PFSK-1 (cell line): Measurements from ENCODE around the gene TMEM62.

Experiments
- FOXP2 ChIP-seq: optimal IDR thresholded peaks from 2 replicates; pipeline ENCODE3; 2011; ENCODE audit warnings: borderline replicate concordance, control low read depth, inconsistent platforms; ENCODE audit not compliant: insufficient read depth; ENCODE audit errors: extremely low read length, extremely low read depth
- POLR2AphosphoS5 ChIP-seq: IDR thresholded peaks from 2 replicates; pipeline ENCODE4 v1.6.1; 2012; ENCODE audit warnings: low read depth, mild to moderate bottlenecking, control low read depth, low read length, moderate library complexity
- SIN3A ChIP-seq: IDR thresholded peaks from 2 replicates; pipeline ENCODE4 v1.6.1; 2012; ENCODE audit warnings: mild to moderate bottlenecking, low read length, moderate library complexity, borderline replicate concordance; ENCODE audit not compliant: insufficient read depth
- TAF1 ChIP-seq: IDR thresholded peaks from 2 replicates; pipeline ENCODE4 v1.6.1; 2012; ENCODE audit warnings: low read length, control low read depth, borderline replicate concordance; ENCODE audit not compliant: insufficient read depth
- TF ChIP-seq, protein P1 (sequence below), 2 experiments: IDR thresholded peaks; 2 replicates each; pipeline versions ENCODE4 v1.6.1 to v1.8.0; 2011 to 2012; ENCODE audit warnings: low read depth in 2 of 2, low read length in 2 of 2, control low read depth in 1 of 2, inconsistent platforms in 1 of 2, mild to moderate bottlenecking in 1 of 2, moderate library complexity in 1 of 2; ENCODE audit not compliant: insufficient read depth in 1 of 2

DNA sequence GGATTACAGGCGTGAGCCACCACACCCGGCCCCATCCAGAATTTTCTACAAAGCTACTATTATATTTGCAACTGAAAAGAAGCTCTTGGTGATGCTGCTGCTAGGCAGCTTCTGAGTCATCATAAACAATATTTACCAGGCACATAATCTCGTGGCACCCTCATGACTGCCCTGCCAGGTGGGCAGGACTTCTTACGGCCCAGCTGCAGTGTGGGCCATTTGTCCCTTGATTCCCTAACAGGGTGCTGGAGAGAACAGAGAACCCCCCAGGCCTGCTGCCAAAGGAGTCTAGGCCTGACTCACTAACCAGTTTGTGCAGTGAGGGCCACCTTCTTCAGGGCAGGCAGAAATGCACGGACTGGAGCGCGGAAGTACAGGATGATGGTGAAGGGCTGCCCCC, 82.6 kb downstream of the TMEM62 start:
- TF ChIP-seq TAF1 (no peak), POLR2AphosphoS5 (no peak), FOXP2 (no peak), SIN3A (no peak)
- TF ChIP-seq, protein P1, sequence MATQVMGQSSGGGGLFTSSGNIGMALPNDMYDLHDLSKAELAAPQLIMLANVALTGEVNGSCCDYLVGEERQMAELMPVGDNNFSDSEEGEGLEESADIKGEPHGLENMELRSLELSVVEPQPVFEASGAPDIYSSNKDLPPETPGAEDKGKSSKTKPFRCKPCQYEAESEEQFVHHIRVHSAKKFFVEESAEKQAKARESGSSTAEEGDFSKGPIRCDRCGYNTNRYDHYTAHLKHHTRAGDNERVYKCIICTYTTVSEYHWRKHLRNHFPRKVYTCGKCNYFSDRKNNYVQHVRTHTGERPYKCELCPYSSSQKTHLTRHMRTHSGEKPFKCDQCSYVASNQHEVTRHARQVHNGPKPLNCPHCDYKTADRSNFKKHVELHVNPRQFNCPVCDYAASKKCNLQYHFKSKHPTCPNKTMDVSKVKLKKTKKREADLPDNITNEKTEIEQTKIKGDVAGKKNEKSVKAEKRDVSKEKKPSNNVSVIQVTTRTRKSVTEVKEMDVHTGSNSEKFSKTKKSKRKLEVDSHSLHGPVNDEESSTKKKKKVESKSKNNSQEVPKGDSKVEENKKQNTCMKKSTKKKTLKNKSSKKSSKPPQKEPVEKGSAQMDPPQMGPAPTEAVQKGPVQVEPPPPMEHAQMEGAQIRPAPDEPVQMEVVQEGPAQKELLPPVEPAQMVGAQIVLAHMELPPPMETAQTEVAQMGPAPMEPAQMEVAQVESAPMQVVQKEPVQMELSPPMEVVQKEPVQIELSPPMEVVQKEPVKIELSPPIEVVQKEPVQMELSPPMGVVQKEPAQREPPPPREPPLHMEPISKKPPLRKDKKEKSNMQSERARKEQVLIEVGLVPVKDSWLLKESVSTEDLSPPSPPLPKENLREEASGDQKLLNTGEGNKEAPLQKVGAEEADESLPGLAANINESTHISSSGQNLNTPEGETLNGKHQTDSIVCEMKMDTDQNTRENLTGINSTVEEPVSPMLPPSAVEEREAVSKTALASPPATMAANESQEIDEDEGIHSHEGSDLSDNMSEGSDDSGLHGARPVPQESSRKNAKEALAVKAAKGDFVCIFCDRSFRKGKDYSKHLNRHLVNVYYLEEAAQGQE (IDR thresholded peaks at IDR 0.05; ENCODE audit: insufficient read depth in 1 of 2, low read depth in 2 of 2, low read length in 2 of 2) = no peak
